GM12878 (cell line): Measurements from ENCODE around the gene GATA2. TPM values are rescaled to one million over a fixed set of nuclear protein-coding genes. Genes with fewer than 3 reads are reported as not detected.

Experiments
- ATAC-seq: fragments of 200-7000 bp; cut with Tn5 transposase; 3 replicates; pipeline ENCODE4 v1.9.1; 2020; ENCODE audit warnings: mild to moderate bottlenecking, moderate library complexity
- BruUV-seq: library from RNA; stranded (reverse); fragments of 400-500 nt; replicated peaks from 2 replicates; lab custom pipeline; 2021; lab: Mats Ljungman, UMichigan
- CTCF ChIA-PET: fragments of 300-600 bp; sonication (Branson Sonifier 250); formaldehyde crosslinking; extraction: SDS; loops from one replicate; lab custom pipeline; 2021; ENCODE audit warnings: inconsistent platforms; lab: Yijun Ruan, JAX
- POLR2A ChIA-PET: fragments of 350-600 bp; formaldehyde crosslinking; extraction: SDS; loops from one replicate; lab custom pipeline; 2021; ENCODE audit warnings: inconsistent platforms; lab: Charles Lee
- RAD21 ChIA-PET: fragments of 300-600 bp; sonication (Branson Sonifier 250); formaldehyde crosslinking; loops from one replicate; lab custom pipeline; 2023; ENCODE audit warnings: antibody characterized with exemption; ENCODE audit not compliant: unreplicated experiment; lab: Charles Lee
- SMC1A ChIA-PET: fragments of 300-600 bp; sonication (Branson Sonifier 250); formaldehyde crosslinking; loops from one replicate; lab custom pipeline; 2023; ENCODE audit not compliant: unreplicated experiment, uncharacterized antibody; lab: Charles Lee
- DNase-seq: peaks from one replicate; pipeline ENCODE4 v3.0.0-alpha.2; 2011; ENCODE audit warnings: low read depth, low spot score
- FAIRE-seq: peaks from 3 replicates; lab custom pipeline; 2011; peaks lifted over from hg19 to GRCh38; lab: Jason Lieb, UNC
- H2AFZ ChIP-seq: 2 replicates; pipeline ENCODE4 v1.6.0; 2011; ENCODE audit warnings: low read depth, low read length, control low read depth; ENCODE audit not compliant: control insufficient read depth
- H3K27ac ChIP-seq: 2 replicates; pipeline ENCODE4 v1.5.1; 2011; ENCODE audit warnings: control low read depth; ENCODE audit not compliant: control insufficient read depth, insufficient read depth
- H3K27me3 ChIP-seq, 2 experiments: replicated peaks in 1 of 2; 2 replicates each; pipeline versions ENCODE4 v1.6.0 to v1.6.1; 2011; ENCODE audit warnings: low read length in 1 of 2; ENCODE audit not compliant: control insufficient read depth in 2 of 2, insufficient read depth in 2 of 2
- H3K36me3 ChIP-seq, 2 experiments: 2 replicates each; pipeline ENCODE4 v1.5.1; 2011; ENCODE audit warnings: low read length in 1 of 2; ENCODE audit not compliant: control insufficient read depth in 2 of 2, insufficient read depth in 2 of 2
- H3K4me1 ChIP-seq: 2 replicates; pipeline ENCODE4 v1.6.1; 2011; ENCODE audit warnings: mild to moderate bottlenecking, low read length, moderate library complexity, mixed read lengths; ENCODE audit not compliant: control insufficient read depth, insufficient read depth
- H3K4me2 ChIP-seq: 2 replicates; pipeline ENCODE4 v1.6.0; 2011; ENCODE audit warnings: control low read depth; ENCODE audit not compliant: control insufficient read depth, insufficient read depth
- H3K4me3 ChIP-seq: fragments of 200-600 bp; sonication (generic); 2 replicates; pipeline ENCODE4 v1.5.1; 2016
- H3K79me2 ChIP-seq: 2 replicates; pipeline ENCODE4 v1.6.0; 2011; ENCODE audit warnings: low read length; ENCODE audit not compliant: control insufficient read depth, insufficient read depth
- H3K9ac ChIP-seq: 2 replicates; pipeline ENCODE4 v1.8.0; 2011; ENCODE audit warnings: low read length, control low read depth, mixed read lengths; ENCODE audit not compliant: control insufficient read depth, insufficient read depth
- H3K9me3 ChIP-seq: replicated peaks from 3 replicates; pipeline ENCODE4 v1.5.1; 2011; ENCODE audit warnings: mild to moderate bottlenecking, low read length; ENCODE audit not compliant: control insufficient read depth, insufficient read depth
- H4K20me1 ChIP-seq: 2 replicates; pipeline ENCODE4 v1.6.0; 2011; ENCODE audit not compliant: control insufficient read depth, insufficient read depth
- ATF2 ChIP-seq: IDR thresholded peaks from 2 replicates; pipeline ENCODE4 v1.6.1; 2012; ENCODE audit warnings: low read length, inconsistent platforms
- CBX5 ChIP-seq: sonication (generic); IDR thresholded peaks from 2 replicates; pipeline ENCODE4 v1.6.1; 2016; ENCODE audit warnings: low read depth, moderate library complexity, mild to moderate bottlenecking, inconsistent platforms
- CHD1 ChIP-seq: IDR thresholded peaks from 2 replicates; pipeline ENCODE4 v1.6.1; 2012; ENCODE audit warnings: low read depth, low read length, improper control_type of control experiment
- IKZF2 ChIP-seq, 2 experiments: fragments of 450-650 bp; IDR thresholded peaks; 2 replicates each; pipeline ENCODE4 v1.6.1; 2017; ENCODE audit warnings: mild to moderate bottlenecking in 2 of 2, moderate library complexity in 2 of 2
- RUNX3 ChIP-seq: IDR thresholded peaks from 2 replicates; pipeline ENCODE4 v1.6.1; 2012; ENCODE audit warnings: low read length, inconsistent platforms
- STAT1 ChIP-seq: fragments of 450-650 bp; conservative IDR thresholded peaks from 2 replicates; pipeline ENCODE4 v1.6.1; 2014; ENCODE audit warnings: antibody characterized with exemption, mild to moderate bottlenecking
- ZNF592 ChIP-seq: fragments of 450-650 bp; IDR thresholded peaks from 2 replicates; pipeline ENCODE4 v1.6.1; 2017; ENCODE audit warnings: mild to moderate bottlenecking, moderate library complexity
- ZNF687 ChIP-seq: fragments of 450-650 bp; IDR thresholded peaks from 2 replicates; pipeline ENCODE4 v1.6.1; 2017; ENCODE audit warnings: mild to moderate bottlenecking, moderate library complexity
- WGBS: methylation state at CpG from one replicate; pipeline ENCODE4 v1.1.6; 2016; ENCODE audit warnings: low lambda C conversion rate; ENCODE audit not compliant: insufficient replicate concordance, insufficient coverage; ENCODE audit errors: missing lambda C conversion rate; 5-methylcytosine and 5-hydroxymethylcytosine counted together
- in situ Hi-C: fragments of 300-500 bp; cut with MboI; formaldehyde crosslinking; loops from 9 replicates; pipeline ENCODE4 v1.14.3; 2018; ENCODE audit warnings: mixed read lengths
- intact Hi-C: fragments of 100-400 bp; cut with micrococcal nuclease; formaldehyde crosslinking; loops from one replicate; pipeline ENCODE4 v1.14.2; 2022; ENCODE audit not compliant: unreplicated experiment
- polyA plus RNA-seq, 11 experiments: library from polyadenylated mRNA; depleted of rRNA in 4 of 11; unstranded in 6 of 11; stranded (reverse) in 5 of 11; fragments of >200 nt; fragmentation: Nextera tagmentation in 4 of 11; fragmentation: Illumina TruSeq in 1 of 11; extraction: Ambion mirVana in 4 of 11; extraction: Trizol in 1 of 11; gene quantifications; 1 replicate in 1 of 11; 2 replicates in 10 of 11; pipeline versions ENCODE4 v1.2.1 to v1.2.3, GENCODE V29; 2011 to 2016; ENCODE audit warnings: inconsistent platforms in 2 of 11, missing spikeins in 2 of 11, low read depth in 1 of 11
- total RNA-seq, 4 experiments: library from RNA; depleted of rRNA in 3 of 4; stranded (reverse); fragments of >200 nt in 3 of 4; fragmentation: Illumina TruSeq in 1 of 4; extraction: Trizol in 1 of 4; gene quantifications; 2 replicates each; pipeline versions ENCODE4 v1.2.1 to v1.2.3, GENCODE V29; 2013 to 2021
- TF ChIP-seq, protein P1 (sequence below): IDR thresholded peaks from 2 replicates; pipeline ENCODE4 v1.6.1; 2012; ENCODE audit warnings: low read depth, low read length, improper control_type of control experiment

Gene GATA2
- total and polyA plus RNA-seq, 10 of the 15 experiments (the other 5 are each of a cell fraction or from before 2014, with no cell fraction given), result 0.56 TPM; not detected in 9

DNA sequence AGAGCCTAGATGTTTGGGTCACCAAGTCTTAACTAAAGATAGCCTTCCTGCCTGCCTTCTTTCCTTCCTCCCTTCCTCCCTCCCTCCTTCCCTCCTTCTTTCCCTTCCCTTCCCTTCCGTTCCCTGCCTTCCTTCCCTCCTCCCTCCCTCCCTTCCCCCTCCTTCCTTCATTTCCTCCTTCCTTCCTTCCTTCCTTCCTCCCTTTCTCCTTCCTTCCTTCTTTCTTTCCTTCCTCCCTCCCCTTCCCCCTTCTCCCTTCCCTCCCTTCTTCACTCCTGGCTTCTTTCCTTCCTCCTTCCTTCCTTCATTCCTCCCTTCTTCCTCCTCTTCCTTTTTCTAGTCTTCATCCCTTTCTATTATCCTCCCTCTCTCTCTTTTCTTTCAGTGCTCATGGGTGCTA lies 28.3 kb downstream of the GATA2 start:
- no peak overlapping the region for H3K4me2 ChIP-seq
- TF ChIP-seq IKZF2 (IDR thresholded peaks at IDR 0.05) (no peak), ZNF687 (no peak), STAT1 (no peak), CHD1 (no peak), CBX5 (no peak), RUNX3 (no peak), ATF2 (no peak), ZNF592 (no peak)
- TF ChIP-seq, protein P1, sequence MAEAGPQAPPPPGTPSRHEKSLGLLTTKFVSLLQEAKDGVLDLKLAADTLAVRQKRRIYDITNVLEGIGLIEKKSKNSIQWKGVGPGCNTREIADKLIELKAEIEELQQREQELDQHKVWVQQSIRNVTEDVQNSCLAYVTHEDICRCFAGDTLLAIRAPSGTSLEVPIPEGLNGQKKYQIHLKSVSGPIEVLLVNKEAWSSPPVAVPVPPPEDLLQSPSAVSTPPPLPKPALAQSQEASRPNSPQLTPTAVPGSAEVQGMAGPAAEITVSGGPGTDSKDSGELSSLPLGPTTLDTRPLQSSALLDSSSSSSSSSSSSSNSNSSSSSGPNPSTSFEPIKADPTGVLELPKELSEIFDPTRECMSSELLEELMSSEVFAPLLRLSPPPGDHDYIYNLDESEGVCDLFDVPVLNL, result no peak
- TF ChIP-seq, all 136 proteins: peak for 0
- CTCF ChIA-PET, result no interaction called here
- 0% methylated on average over 1 of the region's 1 CpG for WGBS
- no peak overlapping the region for H3K4me3 ChIP-seq
- in situ Hi-C loops (no loop called here), intact Hi-C loops (no loop called here)
- DNase-seq, result no peak
- H3K36me3 ChIP-seq, result no peaks in the 10 kb centered on the region
- RAD21 ChIA-PET, result no interaction called here
- H3K79me2 ChIP-seq, result no peaks in the 10 kb centered on the region
- H2AFZ ChIP-seq, result no peak overlapping the region
- no peak overlapping the region for H3K9ac ChIP-seq
- POLR2A ChIA-PET, result no interaction called here
- no peaks in the 10 kb centered on the region for H3K9me3 ChIP-seq
- no peak for FAIRE-seq
- no peaks in the 10 kb centered on the region for H4K20me1 ChIP-seq
- no peak overlapping the region for H3K27ac ChIP-seq
- peaks cover 0 to 3% of the 10 kb centered on the region in 2 experiments; a peak in 3 of 4 replicates for H3K27me3 ChIP-seq
- H3K4me1 ChIP-seq, result no peaks in the 10 kb centered on the region; the same call in 1 of the 2 replicates
- SMC1A ChIA-PET, result no interaction called here
- ATAC-seq, result no peak
- BruUV-seq, result no TSS peak
